Activated CD8-positive, alpha-beta T cell treated with anti-CD3 and anti-CD28 coated beads for 36 hours (primary cell): ENCODE results near the gene KHDC1. TPM values are rescaled to one million over a fixed set of nuclear protein-coding genes. Genes with fewer than 3 reads are reported as not detected.
"Not testable (repeated sequence)": the region's sequence is repeated elsewhere in the genome, so short reads cannot be mapped to it uniquely, and the experiment has no call there.

ENCODE experiments used
- ATAC-seq: fragments of 200-7000 bp; cut with Tn5 transposase; one replicate; pipeline ENCODE4 v1.10.0; 2021; ENCODE audit warnings: mild to moderate bottlenecking, moderate library complexity
- CTCF ChIA-PET: fragments of 350-600 bp; sonication (Branson Sonifier 250); formaldehyde crosslinking; loops from one replicate; lab custom pipeline; 2021; ENCODE audit warnings: antibody characterized with exemption; lab: Charles Lee
- POLR2A ChIA-PET: fragments of 350-600 bp; sonication (Branson Sonifier 250); formaldehyde crosslinking; loops from one replicate; lab custom pipeline; 2021; ENCODE audit warnings: antibody characterized with exemption; lab: Charles Lee
- DNase-seq: peaks from one replicate; pipeline ENCODE4 v3.0.0-alpha.2; 2020
- H3K27ac Mint-ChIP-seq: one replicate; pipeline ENCODE4 v1.8.0; 2021; ENCODE audit warnings: mild to moderate bottlenecking, mixed read lengths
- H3K27me3 Mint-ChIP-seq: one replicate; pipeline ENCODE4 v1.8.0; 2021; ENCODE audit warnings: mixed read lengths
- H3K36me3 Mint-ChIP-seq: one replicate; pipeline ENCODE4 v1.8.0; 2021; ENCODE audit warnings: low read depth, mixed read lengths
- H3K4me1 Mint-ChIP-seq: one replicate; pipeline ENCODE4 v1.8.0; 2021; ENCODE audit warnings: low read depth, mixed read lengths
- H3K4me3 Mint-ChIP-seq: one replicate; pipeline ENCODE4 v1.8.0; 2021; ENCODE audit warnings: mild to moderate bottlenecking, moderate library complexity, mixed read lengths
- H3K9me3 Mint-ChIP-seq: one replicate; pipeline ENCODE4 v1.8.0; 2021; ENCODE audit warnings: mixed read lengths
- CTCF ChIP-seq: fragments of 200-600 bp; IDR thresholded peaks from one replicate; pipeline ENCODE4 v1.8.0; 2022; ENCODE audit warnings: antibody characterized with exemption, mild to moderate bottlenecking
- intact Hi-C: fragments of 100-400 bp; cut with micrococcal nuclease; formaldehyde crosslinking; loops from one replicate; pipeline ENCODE4 v1.10.0; 2022
- total RNA-seq, 2 experiments: library from RNA; stranded (reverse); gene quantifications; one replicate each; pipeline ENCODE4 v1.2.3, GENCODE V29; 2021

KHDC1 gene
- total RNA-seq, 2 experiments from 2014 or later = 3.5 TPM

- Mint-ChIP-seq H3K27ac (peak overlapping the region; percentile 78), H3K9me3 (no peaks in the 10 kb centered on the region), H3K27me3 (no peaks in the 10 kb centered on the region), H3K4me1 (peaks cover 30% of the 10 kb centered on the region), H3K36me3 (peaks cover 31% of the 10 kb centered on the region), H3K4me3 (peak overlapping the region; percentile 85)
- ChIA-PET POLR2A (interaction anchor here (0.7 kb wide), 1 partner anchor 32 kb away, joined by 3 read pairs; no protein-coding TSS in a partner anchor), CTCF (interaction anchor here (0.6 to 1.6 kb wide), 4 partner anchors 11 to 852 kb away, joined by 3 to 5 read pairs (median 4); no protein-coding TSS in a partner anchor)
- no peak for TF ChIP-seq CTCF
- intact Hi-C loops = no loop called here
- ATAC-seq (peak; percentile 8), DNase-seq (peak; percentile 9)
Observed at GRCh38 chr6:73263570-73263909, 544 bp upstream of the KHDC1 start.

- DNase-seq (no peak), ATAC-seq (no peak)
- peaks cover 7% of the 10 kb centered on the region for H3K4me1 Mint-ChIP-seq
- no peaks in the 10 kb centered on the region for H3K27me3 Mint-ChIP-seq
- intact Hi-C loops = no loop called here
- no peaks in the 10 kb centered on the region for H3K9me3 Mint-ChIP-seq
- peaks cover 2% of the 10 kb centered on the region for H3K36me3 Mint-ChIP-seq
- TF ChIP-seq CTCF = no peak
- ChIA-PET CTCF (interaction anchor here (0.7 kb wide), 1 partner anchor 11 kb away, joined by 3 read pairs; no protein-coding TSS in a partner anchor), POLR2A (no interaction called here)
- H3K27ac Mint-ChIP-seq = no peak overlapping the region
- H3K4me3 Mint-ChIP-seq = no peak overlapping the region
Observed at GRCh38 chr6:73258721-73259120, 4.3 kb downstream of the KHDC1 start.

- POLR2A ChIA-PET, ATAC-seq, H3K9me3 Mint-ChIP-seq, H3K4me3 Mint-ChIP-seq, H3K4me1 Mint-ChIP-seq, H3K27ac Mint-ChIP-seq, H3K36me3 Mint-ChIP-seq, H3K27me3 Mint-ChIP-seq, intact Hi-C loops, CTCF ChIA-PET, DNase-seq: not testable (repeated sequence)
Observed at GRCh38 chr6:73254323-73254722, 8.7 kb downstream of the KHDC1 start.

GRCh38 chr6:73252703-73253102 is 10.3 kb downstream of the KHDC1 start:
- no peaks in the 10 kb centered on the region for H3K9me3 Mint-ChIP-seq
- TF ChIP-seq CTCF = no peak
- H3K27ac Mint-ChIP-seq = no peak overlapping the region
- H3K36me3 Mint-ChIP-seq = no peaks in the 10 kb centered on the region
- H3K27me3 Mint-ChIP-seq = no peaks in the 10 kb centered on the region
- DNase-seq = no peak
- H3K4me3 Mint-ChIP-seq = no peak overlapping the region
- ChIA-PET CTCF (interaction anchor here (0.7 kb wide), 1 partner anchor 11 kb away, joined by 3 read pairs; no protein-coding TSS in a partner anchor), POLR2A (no interaction called here)
- intact Hi-C loops = no loop called here
- ATAC-seq = no peak
- no peaks in the 10 kb centered on the region for H3K4me1 Mint-ChIP-seq

GRCh38 chr6:73250016-73250415 is 13.0 kb downstream of the KHDC1 start:
- ChIA-PET CTCF (interaction anchor here (1.6 kb wide), 1 partner anchor 77 kb away, joined by 5 read pairs; no protein-coding TSS in a partner anchor), POLR2A (no interaction called here)
- Mint-ChIP-seq H3K4me1 (no peaks in the 10 kb centered on the region), H3K4me3 (no peak overlapping the region), H3K27me3 (no peaks in the 10 kb centered on the region), H3K36me3 (no peaks in the 10 kb centered on the region), H3K9me3 (no peaks in the 10 kb centered on the region), H3K27ac (no peak overlapping the region)
- no peak for TF ChIP-seq CTCF
- no peak for DNase-seq
- intact Hi-C loops = no loop called here
- ATAC-seq = no peak
